GM12878 (cell line): ENCODE data around the gene ICAM2. TPM values are rescaled to one million over a fixed set of nuclear protein-coding genes. Genes with fewer than 3 reads are reported as not detected.

Experiments used
- ATF7 ChIP-seq: fragments of 450-650 bp; IDR thresholded peaks from 2 replicates; pipeline ENCODE4 v1.6.1; 2016; ENCODE audit warnings: low read depth, mild to moderate bottlenecking
- CHD2 ChIP-seq: IDR thresholded peaks from 2 replicates; pipeline ENCODE4 v1.6.1; 2011; ENCODE audit warnings: low read depth, low read length, improper control_type of control experiment, borderline replicate concordance
- FOXK2 ChIP-seq: fragments of 450-650 bp; IDR thresholded peaks from 2 replicates; pipeline ENCODE4 v1.6.1; 2017; ENCODE audit warnings: mild to moderate bottlenecking, moderate library complexity
- IKZF1 ChIP-seq: fragments of 450-650 bp; conservative IDR thresholded peaks from 2 replicates; pipeline ENCODE4 v1.6.1; 2017; ENCODE audit warnings: antibody characterized with exemption, mild to moderate bottlenecking
- MEF2B ChIP-seq: fragments of 450-650 bp; IDR thresholded peaks from 2 replicates; pipeline ENCODE4 v1.6.1; 2018; ENCODE audit warnings: mild to moderate bottlenecking, moderate library complexity; ENCODE audit not compliant: partially characterized antibody, poor library complexity, severe bottlenecking
- MTA2 ChIP-seq: fragments of 450-650 bp; IDR thresholded peaks from 2 replicates; pipeline ENCODE4 v1.6.1; 2016; ENCODE audit warnings: low read depth, mild to moderate bottlenecking, moderate library complexity
- MTA3 ChIP-seq: IDR thresholded peaks from 2 replicates; pipeline ENCODE4 v1.6.1; 2012; ENCODE audit warnings: low read length, inconsistent platforms, borderline replicate concordance
- NBN ChIP-seq: fragments of 450-650 bp; IDR thresholded peaks from 2 replicates; pipeline ENCODE4 v1.6.1; 2016
- NR2F1 ChIP-seq: fragments of 450-650 bp; conservative IDR thresholded peaks from 2 replicates; pipeline ENCODE4 v1.6.1; 2017; ENCODE audit warnings: mild to moderate bottlenecking
- RUNX3 ChIP-seq: IDR thresholded peaks from 2 replicates; pipeline ENCODE4 v1.6.1; 2012; ENCODE audit warnings: low read length, inconsistent platforms
- SRF ChIP-seq, 2 experiments: IDR thresholded peaks; 2 replicates each; pipeline ENCODE4 v1.6.1; 2011; ENCODE audit warnings: low read depth in 2 of 2, low read length in 2 of 2, mild to moderate bottlenecking in 1 of 2, moderate library complexity in 1 of 2
- TBL1XR1 ChIP-seq: IDR thresholded peaks from 2 replicates; pipeline ENCODE4 v1.6.1; 2012; ENCODE audit warnings: low read depth, low read length, improper control_type of control experiment
- ZBTB11 ChIP-seq: fragments of 450-650 bp; formaldehyde crosslinking; IDR thresholded peaks from 2 replicates; pipeline ENCODE4 v1.5.0; 2022; ENCODE audit warnings: mild to moderate bottlenecking, missing genetic modification characterization
- ZNF384 ChIP-seq: IDR thresholded peaks from 2 replicates; pipeline ENCODE4 v1.6.1; 2012; ENCODE audit warnings: low read depth, mild to moderate bottlenecking, low read length, improper control_type of control experiment, borderline replicate concordance
- polyA plus RNA-seq, 11 experiments: library from polyadenylated mRNA; depleted of rRNA in 4 of 11; unstranded in 6 of 11; stranded (reverse) in 5 of 11; fragments of >200 nt; fragmentation: Nextera tagmentation in 4 of 11; fragmentation: Illumina TruSeq in 1 of 11; extraction: Ambion mirVana in 4 of 11; extraction: Trizol in 1 of 11; gene quantifications; 1 replicate in 1 of 11; 2 replicates in 10 of 11; pipeline versions ENCODE4 v1.2.1 to v1.2.3, GENCODE V29; 2011 to 2016; ENCODE audit warnings: inconsistent platforms in 2 of 11, missing spikeins in 2 of 11, low read depth in 1 of 11
- total RNA-seq, 4 experiments: library from RNA; depleted of rRNA in 3 of 4; stranded (reverse); fragments of >200 nt in 3 of 4; fragmentation: Illumina TruSeq in 1 of 4; extraction: Trizol in 1 of 4; gene quantifications; 2 replicates each; pipeline versions ENCODE4 v1.2.1 to v1.2.3, GENCODE V29; 2013 to 2021
- TF ChIP-seq, protein P1 (sequence below): fragments of 450-650 bp; IDR thresholded peaks from 2 replicates; pipeline ENCODE4 v1.6.1; 2017; ENCODE audit warnings: borderline replicate concordance
- TF ChIP-seq, protein P2 (sequence below): fragments of 450-650 bp; IDR thresholded peaks from 2 replicates; pipeline ENCODE4 v1.6.1; 2016; ENCODE audit warnings: mild to moderate bottlenecking
- TF ChIP-seq, protein P3 (sequence below): IDR thresholded peaks from 2 replicates; pipeline ENCODE4 v1.6.1; 2011; ENCODE audit warnings: borderline replicate concordance, low read depth, mild to moderate bottlenecking, moderate library complexity, low read length; ENCODE audit not compliant: insufficient read depth, poor library complexity, severe bottlenecking
- TF ChIP-seq, protein P4 (sequence below): fragments of 450-650 bp; IDR thresholded peaks from 2 replicates; pipeline ENCODE4 v1.6.1; 2014; ENCODE audit warnings: mild to moderate bottlenecking

Gene ICAM2
- total and polyA plus RNA-seq, 10 of the 15 experiments (the other 5 are each of a cell fraction or from before 2014, with no cell fraction given) = 23.6 to 108 (median 58.1) TPM

DNA sequence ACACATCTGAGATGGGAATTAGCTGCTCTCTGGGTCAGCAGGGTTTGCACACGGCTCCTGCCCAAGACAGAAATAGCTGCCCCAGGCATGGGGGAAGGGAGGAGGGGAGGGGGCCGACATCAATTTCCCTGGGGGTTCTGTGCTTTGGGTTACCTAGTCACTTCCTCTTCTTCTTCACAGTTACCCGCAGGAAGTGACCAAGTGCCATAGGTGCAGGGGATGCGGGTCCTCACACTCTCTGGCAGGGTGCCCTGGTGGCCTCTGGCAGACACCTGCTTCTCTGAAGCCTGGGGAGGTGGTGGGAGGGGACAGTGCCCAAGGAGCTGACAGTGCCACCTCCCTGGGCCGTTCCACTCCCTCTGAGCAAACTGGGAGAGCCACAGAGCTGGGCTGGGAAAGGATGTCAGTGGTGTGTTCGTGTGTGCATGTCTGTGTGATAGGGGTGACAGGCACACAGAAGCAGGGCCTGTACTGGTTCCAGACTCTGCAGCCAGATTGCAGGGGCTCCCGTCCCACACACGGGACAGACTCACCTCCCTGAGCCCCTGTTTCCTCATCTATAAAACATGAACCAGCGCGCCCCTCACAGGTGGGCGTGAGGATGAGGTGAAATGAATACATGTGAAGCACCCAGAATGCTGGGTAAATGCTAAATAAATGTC, 65.9 kb downstream of the ICAM2 start (continued):
- TF ChIP-seq CHD2 (peak; percentile 57; the same call in 1 of the 2 replicates), FOXK2 (no peak), IKZF1 (peak; percentile 10), SRF (IDR thresholded peaks at IDR 0.05; ENCODE audit: low read depth in 2 of 2, low read length in 2 of 2) (no peak), NBN (0 out of 2 replicates have a peak, but pooled peaks have one; percentile 61), RUNX3 (peak; percentile 29; the same call in 1 of the 2 replicates), TBL1XR1 (no peak), ZNF384 (no peak), MTA3 (no peak), ATF7 (peak; percentile 47; the same call in 1 of the 2 replicates), ZBTB11 (no peak), MTA2 (peak; percentile 40; the same call in 1 of the 2 replicates), MEF2B (peak; percentile 90), NR2F1 (peak; percentile 55)
- TF ChIP-seq, protein P1, sequence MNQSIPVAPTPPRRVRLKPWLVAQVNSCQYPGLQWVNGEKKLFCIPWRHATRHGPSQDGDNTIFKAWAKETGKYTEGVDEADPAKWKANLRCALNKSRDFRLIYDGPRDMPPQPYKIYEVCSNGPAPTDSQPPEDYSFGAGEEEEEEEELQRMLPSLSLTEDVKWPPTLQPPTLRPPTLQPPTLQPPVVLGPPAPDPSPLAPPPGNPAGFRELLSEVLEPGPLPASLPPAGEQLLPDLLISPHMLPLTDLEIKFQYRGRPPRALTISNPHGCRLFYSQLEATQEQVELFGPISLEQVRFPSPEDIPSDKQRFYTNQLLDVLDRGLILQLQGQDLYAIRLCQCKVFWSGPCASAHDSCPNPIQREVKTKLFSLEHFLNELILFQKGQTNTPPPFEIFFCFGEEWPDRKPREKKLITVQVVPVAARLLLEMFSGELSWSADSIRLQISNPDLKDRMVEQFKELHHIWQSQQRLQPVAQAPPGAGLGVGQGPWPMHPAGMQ = no peak
- TF ChIP-seq, protein P2, sequence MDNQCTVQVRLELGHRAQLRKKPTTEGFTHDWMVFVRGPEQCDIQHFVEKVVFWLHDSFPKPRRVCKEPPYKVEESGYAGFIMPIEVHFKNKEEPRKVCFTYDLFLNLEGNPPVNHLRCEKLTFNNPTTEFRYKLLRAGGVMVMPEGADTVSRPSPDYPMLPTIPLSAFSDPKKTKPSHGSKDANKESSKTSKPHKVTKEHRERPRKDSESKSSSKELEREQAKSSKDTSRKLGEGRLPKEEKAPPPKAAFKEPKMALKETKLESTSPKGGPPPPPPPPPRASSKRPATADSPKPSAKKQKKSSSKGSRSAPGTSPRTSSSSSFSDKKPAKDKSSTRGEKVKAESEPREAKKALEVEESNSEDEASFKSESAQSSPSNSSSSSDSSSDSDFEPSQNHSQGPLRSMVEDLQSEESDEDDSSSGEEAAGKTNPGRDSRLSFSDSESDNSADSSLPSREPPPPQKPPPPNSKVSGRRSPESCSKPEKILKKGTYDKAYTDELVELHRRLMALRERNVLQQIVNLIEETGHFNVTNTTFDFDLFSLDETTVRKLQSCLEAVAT = 0 out of 2 replicates have a peak, but pooled peaks have one; percentile 31
- TF ChIP-seq, protein P3, sequence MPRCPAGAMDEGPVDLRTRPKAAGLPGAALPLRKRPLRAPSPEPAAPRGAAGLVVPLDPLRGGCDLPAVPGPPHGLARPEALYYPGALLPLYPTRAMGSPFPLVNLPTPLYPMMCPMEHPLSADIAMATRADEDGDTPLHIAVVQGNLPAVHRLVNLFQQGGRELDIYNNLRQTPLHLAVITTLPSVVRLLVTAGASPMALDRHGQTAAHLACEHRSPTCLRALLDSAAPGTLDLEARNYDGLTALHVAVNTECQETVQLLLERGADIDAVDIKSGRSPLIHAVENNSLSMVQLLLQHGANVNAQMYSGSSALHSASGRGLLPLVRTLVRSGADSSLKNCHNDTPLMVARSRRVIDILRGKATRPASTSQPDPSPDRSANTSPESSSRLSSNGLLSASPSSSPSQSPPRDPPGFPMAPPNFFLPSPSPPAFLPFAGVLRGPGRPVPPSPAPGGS = no peak
- TF ChIP-seq, protein P4, sequence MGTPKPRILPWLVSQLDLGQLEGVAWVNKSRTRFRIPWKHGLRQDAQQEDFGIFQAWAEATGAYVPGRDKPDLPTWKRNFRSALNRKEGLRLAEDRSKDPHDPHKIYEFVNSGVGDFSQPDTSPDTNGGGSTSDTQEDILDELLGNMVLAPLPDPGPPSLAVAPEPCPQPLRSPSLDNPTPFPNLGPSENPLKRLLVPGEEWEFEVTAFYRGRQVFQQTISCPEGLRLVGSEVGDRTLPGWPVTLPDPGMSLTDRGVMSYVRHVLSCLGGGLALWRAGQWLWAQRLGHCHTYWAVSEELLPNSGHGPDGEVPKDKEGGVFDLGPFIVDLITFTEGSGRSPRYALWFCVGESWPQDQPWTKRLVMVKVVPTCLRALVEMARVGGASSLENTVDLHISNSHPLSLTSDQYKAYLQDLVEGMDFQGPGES = no peak
